ENCODE results near the gene ZDHHC22.

ZDHHC22 gene

GRCh38 chr14:77122526-77123125 is 19.0 kb downstream of the ZDHHC22 start:
- no peak for DNase-seq (ENCODE audit: low read depth in 1 of 2, low spot score in 1 of 2)
- H3K27me3 ChIP-seq (ENCODE audit: insufficient read depth, poor library complexity, severe bottlenecking) = no peaks in the 10 kb centered on the region
- H3K27ac ChIP-seq (replicated peaks) = no peak overlapping the region
- H3K4me3 ChIP-seq (replicated peaks; ENCODE audit: insufficient read depth, low read length) = no peak overlapping the region
- TF ChIP-seq CTCF (IDR thresholded peaks at IDR 0.05; ENCODE audit: insufficient read depth, low read length) (no peak), GABPA (IDR thresholded peaks at IDR 0.05; ENCODE audit: low read depth) (no peak), POLR2AphosphoS5 (IDR thresholded peaks at IDR 0.05; ENCODE audit: low read depth) (no peak), SPI1 (IDR thresholded peaks at IDR 0.05; ENCODE audit: borderline replicate concordance, low read depth) (no peak)
- TF ChIP-seq, protein P1, sequence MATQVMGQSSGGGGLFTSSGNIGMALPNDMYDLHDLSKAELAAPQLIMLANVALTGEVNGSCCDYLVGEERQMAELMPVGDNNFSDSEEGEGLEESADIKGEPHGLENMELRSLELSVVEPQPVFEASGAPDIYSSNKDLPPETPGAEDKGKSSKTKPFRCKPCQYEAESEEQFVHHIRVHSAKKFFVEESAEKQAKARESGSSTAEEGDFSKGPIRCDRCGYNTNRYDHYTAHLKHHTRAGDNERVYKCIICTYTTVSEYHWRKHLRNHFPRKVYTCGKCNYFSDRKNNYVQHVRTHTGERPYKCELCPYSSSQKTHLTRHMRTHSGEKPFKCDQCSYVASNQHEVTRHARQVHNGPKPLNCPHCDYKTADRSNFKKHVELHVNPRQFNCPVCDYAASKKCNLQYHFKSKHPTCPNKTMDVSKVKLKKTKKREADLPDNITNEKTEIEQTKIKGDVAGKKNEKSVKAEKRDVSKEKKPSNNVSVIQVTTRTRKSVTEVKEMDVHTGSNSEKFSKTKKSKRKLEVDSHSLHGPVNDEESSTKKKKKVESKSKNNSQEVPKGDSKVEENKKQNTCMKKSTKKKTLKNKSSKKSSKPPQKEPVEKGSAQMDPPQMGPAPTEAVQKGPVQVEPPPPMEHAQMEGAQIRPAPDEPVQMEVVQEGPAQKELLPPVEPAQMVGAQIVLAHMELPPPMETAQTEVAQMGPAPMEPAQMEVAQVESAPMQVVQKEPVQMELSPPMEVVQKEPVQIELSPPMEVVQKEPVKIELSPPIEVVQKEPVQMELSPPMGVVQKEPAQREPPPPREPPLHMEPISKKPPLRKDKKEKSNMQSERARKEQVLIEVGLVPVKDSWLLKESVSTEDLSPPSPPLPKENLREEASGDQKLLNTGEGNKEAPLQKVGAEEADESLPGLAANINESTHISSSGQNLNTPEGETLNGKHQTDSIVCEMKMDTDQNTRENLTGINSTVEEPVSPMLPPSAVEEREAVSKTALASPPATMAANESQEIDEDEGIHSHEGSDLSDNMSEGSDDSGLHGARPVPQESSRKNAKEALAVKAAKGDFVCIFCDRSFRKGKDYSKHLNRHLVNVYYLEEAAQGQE (IDR thresholded peaks at IDR 0.05; ENCODE audit: insufficient replicate concordance, low read depth) = no peak

- no peak for DNase-seq (ENCODE audit: low read depth in 1 of 2, low spot score in 1 of 2)
- Histone ChIP-seq H3K4me3 (replicated peaks; ENCODE audit: insufficient read depth, low read length) (no peak overlapping the region), H3K27ac (replicated peaks) (no peak overlapping the region), H3K27me3 (ENCODE audit: insufficient read depth, poor library complexity, severe bottlenecking) (no peaks in the 10 kb centered on the region)
- TF ChIP-seq SPI1 (IDR thresholded peaks at IDR 0.05; ENCODE audit: borderline replicate concordance, low read depth) (no peak), GABPA (IDR thresholded peaks at IDR 0.05; ENCODE audit: low read depth) (no peak), CTCF (IDR thresholded peaks at IDR 0.05; ENCODE audit: insufficient read depth, low read length) (no peak), POLR2AphosphoS5 (IDR thresholded peaks at IDR 0.05; ENCODE audit: low read depth) (no peak)
- TF ChIP-seq, protein P1 (IDR thresholded peaks at IDR 0.05; ENCODE audit: insufficient replicate concordance, low read depth) = no peak
Observed at GRCh38 chr14:77120771-77121743, 20.5 kb downstream of the ZDHHC22 start.

GRCh38 chr14:77119851-77120250 is 21.7 kb downstream of the ZDHHC22 start:
- no peak overlapping the region for H3K4me3 ChIP-seq (replicated peaks; ENCODE audit: insufficient read depth, low read length)
- DNase-seq (ENCODE audit: low read depth in 1 of 2, low spot score in 1 of 2) = no peak

More at GRCh38 chr14:77119851-77120250, 21.7 kb downstream of the ZDHHC22 start:
- no peak overlapping the region for H3K27ac ChIP-seq (replicated peaks)
- TF ChIP-seq CTCF (IDR thresholded peaks at IDR 0.05; ENCODE audit: insufficient read depth, low read length) (no peak), GABPA (IDR thresholded peaks at IDR 0.05; ENCODE audit: low read depth) (no peak), POLR2AphosphoS5 (IDR thresholded peaks at IDR 0.05; ENCODE audit: low read depth) (no peak), SPI1 (IDR thresholded peaks at IDR 0.05; ENCODE audit: borderline replicate concordance, low read depth) (no peak)
- TF ChIP-seq, protein P1 (IDR thresholded peaks at IDR 0.05; ENCODE audit: insufficient replicate concordance, low read depth) = no peak
- H3K27me3 ChIP-seq (ENCODE audit: insufficient read depth, poor library complexity, severe bottlenecking) = no peaks in the 10 kb centered on the region
